GM12872 (cell line): ENCODE measurements around the gene GAREM1.

Source experiments
- CTCF ChIP-seq: IDR thresholded peaks from 3 replicates; pipeline ENCODE4 v1.5.1; 2011; ENCODE audit warnings: low read depth, mild to moderate bottlenecking, low read length, moderate library complexity; ENCODE audit not compliant: insufficient read depth

Gene GAREM1

DNA sequence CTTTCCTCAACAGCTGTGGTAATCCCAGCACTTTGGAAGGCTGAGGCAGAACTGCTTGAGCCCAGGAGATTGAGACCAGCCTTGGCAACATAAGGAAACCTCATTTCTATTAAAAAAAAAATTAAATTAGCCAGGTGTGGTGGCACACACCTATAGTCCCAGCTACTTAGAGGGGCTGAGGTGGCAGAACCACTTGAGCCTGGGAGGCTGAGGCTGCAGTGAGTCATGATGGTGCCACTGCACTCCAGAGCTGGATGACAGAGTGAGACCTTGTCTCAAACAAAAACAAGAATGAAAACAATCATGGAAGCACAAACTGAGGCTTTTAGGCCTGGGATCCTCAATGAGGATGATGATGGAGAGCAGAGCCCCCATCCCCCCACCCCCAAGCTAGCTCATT lies 19.8 kb downstream of the GAREM1 start:
- no peak for TF ChIP-seq CTCF

- no peak for TF ChIP-seq CTCF
These were observed 20.5 kb downstream of the GAREM1 start for GRCh38 chr18:32450026-32450691.

GRCh38 chr18:32446780-32447179 lies 23.9 kb downstream of the GAREM1 start:
- no peak for TF ChIP-seq CTCF

- no peak for TF ChIP-seq CTCF
These were observed 24.8 kb downstream of the GAREM1 start for GRCh38 chr18:32445846-32446245.

DNA sequence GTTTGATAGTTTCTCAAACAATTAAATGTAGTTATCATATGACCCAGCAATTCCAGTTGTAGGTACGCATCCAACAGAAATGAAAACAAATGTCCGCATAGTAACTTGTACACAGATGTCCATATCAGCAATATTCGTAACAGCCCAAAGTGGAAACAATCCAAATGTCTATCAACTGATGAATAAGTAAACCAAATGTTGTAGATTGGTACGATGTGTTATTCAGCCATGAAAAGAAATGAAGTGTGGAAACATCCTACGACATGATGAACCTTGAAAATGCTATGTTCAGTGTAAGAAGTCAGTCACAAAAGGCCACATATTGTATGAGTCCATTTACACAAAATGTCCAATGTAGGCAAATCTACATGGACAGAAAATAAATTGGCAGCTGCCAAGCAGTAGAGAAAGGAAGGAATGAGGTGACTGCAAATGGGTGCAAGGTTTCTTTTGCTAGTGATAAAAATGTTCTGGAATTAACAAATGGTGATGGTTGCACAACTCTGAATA lies 26.9 kb downstream of the GAREM1 start:
- no peak for TF ChIP-seq CTCF

DNA sequence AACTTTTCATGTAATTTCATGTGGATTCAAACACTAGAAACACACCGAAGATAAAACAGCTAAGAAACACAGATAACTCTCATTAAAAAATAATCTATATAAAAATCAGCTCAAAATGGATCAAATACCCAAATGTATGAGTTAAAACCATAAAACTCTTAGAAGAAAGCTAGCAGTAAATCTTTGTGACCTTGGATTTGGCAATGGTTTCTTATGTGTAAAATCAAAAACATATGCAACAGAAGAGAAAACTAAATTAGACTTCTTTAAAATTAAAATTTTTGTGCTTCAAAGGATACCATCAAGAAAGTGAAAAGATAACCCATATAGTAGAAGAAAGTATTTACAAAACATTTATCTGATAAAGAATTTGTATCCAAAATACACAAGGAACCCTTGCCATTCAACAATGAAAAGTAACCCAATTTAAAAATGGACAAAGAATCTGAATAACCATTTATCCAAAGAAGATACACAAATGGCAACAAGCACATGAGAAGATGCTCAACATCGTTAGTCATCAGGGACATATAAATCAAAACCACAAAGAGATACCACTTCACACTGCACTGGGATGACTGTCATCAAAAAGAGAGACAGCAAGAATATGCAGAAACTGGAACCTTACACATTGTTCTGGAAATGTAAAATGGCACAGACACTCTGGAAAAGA lies 27.5 kb downstream of the GAREM1 start:
- no peak for TF ChIP-seq CTCF

DNA sequence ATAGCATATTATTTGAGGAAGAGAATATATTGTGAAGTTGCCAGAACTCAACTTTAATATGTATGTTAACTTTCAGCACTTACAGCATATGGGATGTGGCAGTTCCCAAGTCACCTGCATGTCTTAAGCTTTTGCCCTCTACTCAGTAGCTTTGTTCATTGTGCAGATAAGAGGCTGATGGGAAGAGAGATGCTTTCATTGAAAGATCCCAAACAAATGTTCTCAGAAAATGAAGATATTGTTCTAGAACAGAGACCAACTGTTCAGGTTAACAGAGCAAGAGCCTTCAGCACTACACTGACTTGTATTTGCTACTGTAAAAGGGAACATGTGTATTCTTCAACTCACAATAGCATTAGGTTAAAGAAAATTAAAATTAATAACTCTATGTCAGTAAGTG lies 28.1 kb downstream of the GAREM1 start:
- TF ChIP-seq CTCF: no peak
